ENCODE data around the gene CLIC6. TPM values are rescaled to one million over a fixed set of nuclear protein-coding genes. Genes with fewer than 3 reads are reported as not detected.

Gene CLIC6
- total RNA-seq, 1 experiment from 2014 or later, result not detected

- no peaks in the 10 kb centered on the region for H3F3A ChIP-seq (ENCODE audit: low read length, unreplicated experiment)
- DNase-seq (no peak), ATAC-seq (no peak)
- no peak overlapping the region for H3K4me2 ChIP-seq (ENCODE audit: low read length)
- CTCF ChIA-PET, result no interaction called here
- H2AFZ ChIP-seq (ENCODE audit: low read length), result no peak overlapping the region
- no peak overlapping the region for H3K27ac ChIP-seq (ENCODE audit: low read length)
- no peaks in the 10 kb centered on the region for H3K27me3 ChIP-seq (ENCODE audit: low read length)
- no peaks in the 10 kb centered on the region for H3K79me2 ChIP-seq (ENCODE audit: low read length)
- H3K9me2 ChIP-seq (replicated peaks; ENCODE audit: low read length), result no peaks in the 10 kb centered on the region
- BruUV-seq (replicated peaks), result no TSS peak
- H3K36me3 ChIP-seq (ENCODE audit: low read depth, low read length), result no peaks in the 10 kb centered on the region
- POLR2A ChIA-PET (ENCODE audit: unreplicated experiment), result no interaction called here
- H3K9me3 ChIP-seq (ENCODE audit: low read length), result no peaks in the 10 kb centered on the region
- intact Hi-C loops (cut with micrococcal nuclease), result no loop called here
- no peak overlapping the region for H3K9ac ChIP-seq (ENCODE audit: low read length)
- no peaks in the 10 kb centered on the region for H3K4me1 ChIP-seq (ENCODE audit: insufficient read depth, low read length)
- no peaks in the 10 kb centered on the region for H4K20me1 ChIP-seq (ENCODE audit: low read length)
- TF ChIP-seq CTCF (conservative IDR thresholded peaks at IDR 0.05; ENCODE audit: low read depth, low read length), result no peak
- no peak overlapping the region for H3K4me3 ChIP-seq (ENCODE audit: low read length)
Observed at GRCh38 chr21:34761758-34762330, 93.0 kb downstream of the CLIC6 start.

GRCh38 chr21:34762786-34763185 is 94.0 kb downstream of the CLIC6 start:
- ATAC-seq (no peak), DNase-seq (no peak)
- Histone ChIP-seq H3K27me3 (ENCODE audit: low read length) (no peaks in the 10 kb centered on the region), H3K27ac (ENCODE audit: low read length) (no peak overlapping the region), H4K20me1 (ENCODE audit: low read length) (no peaks in the 10 kb centered on the region), H3K79me2 (ENCODE audit: low read length) (no peaks in the 10 kb centered on the region), H3K9ac (ENCODE audit: low read length) (no peak overlapping the region), H2AFZ (ENCODE audit: low read length) (no peak overlapping the region), H3K9me2 (replicated peaks; ENCODE audit: low read length) (no peaks in the 10 kb centered on the region), H3K9me3 (ENCODE audit: low read length) (no peaks in the 10 kb centered on the region), H3K36me3 (ENCODE audit: low read depth, low read length) (no peaks in the 10 kb centered on the region), H3K4me3 (ENCODE audit: low read length) (no peak overlapping the region), H3F3A (ENCODE audit: low read length, unreplicated experiment) (no peaks in the 10 kb centered on the region), H3K4me1 (ENCODE audit: insufficient read depth, low read length) (no peaks in the 10 kb centered on the region), H3K4me2 (ENCODE audit: low read length) (no peak overlapping the region)
- POLR2A ChIA-PET (ENCODE audit: unreplicated experiment), result no interaction called here
- intact Hi-C loops (cut with micrococcal nuclease), result no loop called here
- CTCF ChIA-PET, result no interaction called here
- TF ChIP-seq EZH2phosphoT487 (IDR thresholded peaks at IDR 0.05; ENCODE audit: borderline replicate concordance, low read length) (no peak), EZH2 (IDR thresholded peaks at IDR 0.05; ENCODE audit: low read length, unreplicated experiment) (no peak), CTCF (conservative IDR thresholded peaks at IDR 0.05; ENCODE audit: low read depth, low read length) (no peak)
- no TSS peak for BruUV-seq (replicated peaks)

GRCh38 chr21:34764715-34765284 is 96.0 kb downstream of the CLIC6 start:
- TF ChIP-seq EZH2 (IDR thresholded peaks at IDR 0.05; ENCODE audit: low read length, unreplicated experiment), result no peak
- no peak for TF ChIP-seq CTCF (conservative IDR thresholded peaks at IDR 0.05; ENCODE audit: low read depth, low read length)
- intact Hi-C loops (cut with micrococcal nuclease), result no loop called here
- no TSS peak for BruUV-seq (replicated peaks)
- H3K4me1 ChIP-seq (ENCODE audit: insufficient read depth, low read length), result no peaks in the 10 kb centered on the region
- no peaks in the 10 kb centered on the region for H3F3A ChIP-seq (ENCODE audit: low read length, unreplicated experiment)
- no peak overlapping the region for H3K9ac ChIP-seq (ENCODE audit: low read length)
- CTCF ChIA-PET, result no interaction called here
- POLR2A ChIA-PET (ENCODE audit: unreplicated experiment), result interaction anchor here (0.5 to 0.6 kb wide), 2 partner anchors 864 to 1987 kb away, joined by 4 to 5 read pairs; no protein-coding TSS in a partner anchor
- no peaks in the 10 kb centered on the region for H3K27me3 ChIP-seq (ENCODE audit: low read length)
- no peak overlapping the region for H3K27ac ChIP-seq (ENCODE audit: low read length)
- no peaks in the 10 kb centered on the region for H3K9me3 ChIP-seq (ENCODE audit: low read length)
- H3K4me3 ChIP-seq (ENCODE audit: low read length), result no peak overlapping the region
- DNase-seq, result no peak
- no peak overlapping the region for H3K4me2 ChIP-seq (ENCODE audit: low read length)
- H3K79me2 ChIP-seq (ENCODE audit: low read length), result no peaks in the 10 kb centered on the region
- no peaks in the 10 kb centered on the region for H4K20me1 ChIP-seq (ENCODE audit: low read length)
- H3K9me2 ChIP-seq (replicated peaks; ENCODE audit: low read length), result no peaks in the 10 kb centered on the region
- no peak for ATAC-seq
- no peaks in the 10 kb centered on the region for H3K36me3 ChIP-seq (ENCODE audit: low read depth, low read length)
- H2AFZ ChIP-seq (ENCODE audit: low read length), result no peak overlapping the region
